AG09319 (cell line): ENCODE data around the gene BCOR.

Experiments
- DNase-seq: peaks from one replicate; pipeline ENCODE4 v3.0.0-alpha.2; 2010; ENCODE audit warnings: low read depth; ENCODE audit errors: extremely low read depth
- CTCF ChIP-seq: IDR thresholded peaks from 2 replicates; pipeline ENCODE4 v1.5.1; 2011; ENCODE audit warnings: low read depth, mild to moderate bottlenecking, inconsistent platforms, low read length, moderate library complexity

Gene BCOR

GRCh38 chrX:40097504-40098263 lies at the start of gene BCOR:
Gene BCOR (minus strand): TSS chrX:40097958. CDS start chrX:40077929, 20,029 bp downstream.
- DNase-seq, result no peak

DNA sequence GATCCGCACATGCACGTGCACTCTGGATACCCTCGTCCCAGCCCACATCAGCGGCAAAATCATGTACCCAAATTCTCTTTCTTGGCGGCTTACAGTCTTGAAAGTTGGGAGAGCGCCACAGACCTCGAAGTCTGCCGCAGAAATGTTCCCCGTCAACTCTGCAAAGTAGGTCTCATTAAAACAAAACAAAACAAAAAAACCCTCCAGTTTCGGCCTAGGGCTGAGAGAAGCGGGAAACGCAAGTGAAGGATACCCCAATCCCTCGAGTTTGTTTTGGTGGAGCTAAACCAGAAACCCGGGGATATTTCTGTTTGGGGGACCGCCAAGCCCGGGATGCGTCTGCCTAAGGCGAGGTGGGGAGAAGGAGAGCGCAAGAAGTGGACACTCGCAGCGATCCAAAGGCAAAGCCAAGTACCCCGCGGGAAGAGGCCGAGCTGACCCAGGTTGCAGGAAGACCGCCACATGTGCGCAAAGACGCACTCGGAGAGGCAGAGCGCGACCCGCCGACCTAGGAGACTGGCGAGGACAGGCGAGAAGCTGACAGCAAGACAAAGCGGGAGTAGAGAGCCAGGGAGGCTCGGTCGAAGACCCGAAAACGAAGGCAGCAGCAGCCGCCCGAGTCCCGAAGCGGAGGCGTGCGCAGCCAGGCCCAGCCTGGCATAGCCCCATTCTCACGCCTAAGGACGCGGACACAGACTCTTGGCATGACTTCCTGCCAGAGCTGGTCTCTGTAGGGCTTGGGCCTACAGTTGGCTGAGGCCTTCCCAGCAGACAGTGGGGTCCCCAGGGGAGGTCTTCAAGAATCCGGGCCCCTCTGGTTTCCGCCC lies 49.6 kb upstream of the BCOR start:
- TF ChIP-seq CTCF, result no peak
- no peak for DNase-seq

More at GRCh38 chrX:40097504-40098263, at the start of gene BCOR:
- no peak for TF ChIP-seq CTCF

DNA sequence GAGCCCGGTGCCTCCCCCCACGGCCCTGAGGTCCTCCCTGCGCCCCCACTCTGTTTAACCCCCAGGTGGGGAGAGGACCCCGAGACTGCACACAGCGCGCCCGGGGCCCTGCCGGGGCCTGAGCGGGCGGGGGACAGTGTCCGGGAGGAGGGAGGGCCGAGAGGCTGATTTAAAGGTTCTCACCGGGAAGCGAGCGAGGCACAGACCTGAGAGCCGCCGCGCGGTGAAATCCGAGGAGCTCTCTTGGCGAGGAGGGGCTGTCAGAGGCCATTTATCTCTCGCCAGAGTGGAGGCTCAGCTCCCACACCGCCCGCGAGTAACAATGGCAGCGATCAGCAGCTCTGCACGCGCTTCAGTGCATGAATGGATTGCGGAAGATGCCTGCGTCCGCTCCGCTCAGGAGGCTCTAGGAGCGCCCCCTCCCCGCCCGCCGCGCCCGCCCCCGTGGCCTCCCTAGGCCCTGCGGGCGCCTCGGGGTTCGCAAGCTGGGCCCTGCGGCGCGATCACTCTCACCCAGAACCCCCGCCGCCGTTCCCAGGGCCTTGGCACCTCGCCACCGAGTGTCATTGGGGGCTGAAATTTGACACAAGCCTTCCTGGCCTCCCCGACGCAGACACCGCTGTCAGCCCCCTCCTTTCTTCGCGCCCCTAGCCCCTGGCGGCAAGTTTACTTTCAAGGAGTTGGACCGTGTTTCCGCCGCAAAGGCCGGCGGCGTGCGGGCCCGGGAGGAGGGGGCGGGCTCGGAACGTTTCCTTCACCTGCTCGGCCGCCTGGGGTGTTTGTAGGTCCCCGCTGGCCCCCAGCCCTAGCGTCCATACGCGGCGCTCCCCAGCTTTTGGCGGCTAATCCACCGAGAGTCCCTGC lies 48.7 kb upstream of the BCOR start:
- TF ChIP-seq CTCF, result no peak
- DNase-seq, result no peak

DNA sequence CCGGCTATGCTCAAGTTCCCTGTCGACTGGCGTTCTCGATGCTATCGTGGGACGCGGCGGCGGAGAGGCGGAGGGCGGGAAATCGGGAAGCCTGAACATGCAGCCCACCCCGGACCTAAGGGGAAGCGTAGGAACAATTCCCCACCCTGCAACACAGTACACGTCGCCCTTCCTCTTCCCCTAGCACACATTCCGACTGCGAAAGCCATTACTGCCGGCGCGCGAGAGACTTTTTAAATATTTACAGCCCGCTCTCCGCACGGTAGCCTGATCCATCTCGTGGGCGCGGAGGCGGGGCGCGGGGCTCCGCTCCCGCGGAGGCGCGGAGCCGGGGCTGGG lies 48.1 kb upstream of the BCOR start:
- TF ChIP-seq CTCF, result no peak
- no peak for DNase-seq

DNA sequence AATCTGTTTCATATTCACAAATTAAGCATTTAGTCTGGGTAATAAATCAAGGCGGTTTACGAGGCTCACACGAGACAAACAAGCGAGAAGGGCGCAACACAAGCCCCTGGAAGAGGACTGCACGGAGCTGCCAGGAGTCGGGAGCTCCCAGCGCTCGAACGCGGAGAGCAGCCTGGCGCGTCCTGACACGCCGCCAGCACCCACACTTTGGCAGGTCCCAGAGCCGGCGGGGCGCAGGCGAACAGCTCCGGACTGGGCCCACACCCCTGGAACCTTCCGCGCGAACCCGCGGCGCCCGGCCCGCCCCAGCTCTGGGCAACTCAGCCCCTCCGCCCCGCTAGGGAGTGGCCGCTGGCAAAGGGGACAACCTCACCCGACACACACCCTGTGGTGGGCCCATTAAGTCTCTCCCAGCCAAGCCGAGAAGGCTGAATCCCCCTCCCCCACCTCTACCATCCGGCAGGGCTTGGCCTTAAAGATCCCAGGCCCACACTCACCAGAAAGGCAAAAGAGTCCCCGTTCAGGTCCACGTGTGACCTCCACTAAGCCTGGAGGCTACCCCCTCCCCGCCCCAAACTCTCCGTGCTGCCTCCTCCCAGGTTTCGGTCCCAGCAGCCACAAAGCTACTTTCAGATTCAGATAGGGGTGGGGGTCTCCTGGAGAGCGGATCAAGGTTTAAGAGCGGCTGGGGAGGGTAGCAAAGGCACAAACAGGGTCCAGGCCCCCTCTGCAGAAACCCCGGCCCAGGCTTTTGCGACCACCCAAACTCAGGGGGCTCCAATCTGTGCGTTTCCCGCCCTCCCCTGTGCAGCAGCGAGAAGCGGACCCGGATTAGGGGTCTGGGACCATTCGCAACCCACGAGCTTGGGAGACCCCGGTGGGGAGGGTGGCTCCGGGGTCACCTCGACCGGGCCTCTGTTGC lies 47.5 kb upstream of the BCOR start:
- no peak for DNase-seq
- TF ChIP-seq CTCF, result no peak

DNA sequence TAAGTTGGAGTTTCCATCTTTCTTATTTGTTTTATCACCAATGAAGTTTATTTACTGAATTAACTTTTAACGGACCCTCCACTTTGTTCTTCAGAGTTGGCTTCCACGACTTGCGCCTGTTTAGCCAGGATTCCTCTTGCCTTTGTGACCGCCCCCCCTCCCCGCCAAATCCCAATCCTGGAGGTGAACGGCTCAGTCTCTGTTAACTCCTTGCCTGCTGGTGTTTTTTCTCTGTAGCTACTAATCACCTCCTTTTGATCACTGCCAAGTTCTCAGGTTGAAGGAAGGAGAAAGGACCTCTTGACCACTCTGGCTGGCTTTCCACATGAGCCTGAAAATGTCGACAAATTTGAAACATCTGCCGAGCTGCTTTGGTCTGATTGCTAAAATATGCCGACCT lies 46.8 kb upstream of the BCOR start:
- DNase-seq, result no peak
- no peak for TF ChIP-seq CTCF
